ENCODE data around the gene SPINT1. TPM values are rescaled to one million over a fixed set of nuclear protein-coding genes. Genes with fewer than 3 reads are reported as not detected.

The SPINT1 gene
- total and polyA plus RNA-seq, 10 donors, result 4.8 to 25.8 (median 8.6) TPM

DNA sequence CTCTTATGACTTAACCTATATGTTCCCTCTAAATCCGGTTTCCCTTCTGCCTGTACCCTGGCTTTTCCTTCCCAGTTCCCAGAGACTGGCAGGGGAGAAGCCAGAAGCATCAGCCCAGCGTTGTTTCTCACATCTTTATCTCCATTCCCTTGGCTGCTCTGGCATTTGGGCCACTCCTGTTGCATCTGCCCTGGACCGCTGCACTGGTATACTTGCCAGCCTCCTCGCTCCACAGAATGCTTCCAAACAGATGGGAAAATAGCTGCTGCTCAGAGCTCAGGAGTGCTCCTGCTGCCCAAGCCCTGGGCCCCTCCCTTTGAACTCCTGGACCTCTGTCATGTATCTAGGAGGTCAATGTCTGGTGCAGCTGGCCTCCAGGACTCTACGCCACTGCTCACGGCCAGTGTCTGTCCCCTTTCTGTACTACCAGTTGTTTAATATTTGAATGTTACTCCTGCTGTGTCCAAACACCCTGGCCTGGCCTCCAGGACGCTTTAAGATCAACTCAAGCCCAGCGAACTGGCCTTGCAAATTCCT lies 6.8 kb downstream of the SPINT1 start:
- H3K4me1 ChIP-seq, result peaks cover 0 to 24% (median 23%) of the 10 kb centered on the region in 6 donors
- intact Hi-C loops (cut with DNase I; ENCODE audit: low total_unique reads), result no loop called here
- no peaks in the 10 kb centered on the region for H3K9me3 ChIP-seq
- 87 to 94% (median 90%) methylated on average over 8 of the region's 8 CpGs for whole genome bisulfite sequencing, 5 donors
- no peak for TF ChIP-seq POLR2AphosphoS5 (IDR thresholded peaks at IDR 0.05)
- no peak for TF ChIP-seq POLR2A (IDR thresholded peaks at IDR 0.05)
- TF ChIP-seq CTCF (IDR thresholded peaks at IDR 0.05 in 8 of 11, conservative IDR thresholded peaks at IDR 0.05 in 3 of 11), result no peak
- DNase-seq, result peak; percentile 39
- H3K27me3 ChIP-seq (replicated peaks in 1 of 7), result peaks cover 0 to 4% (median 0%) of the 10 kb centered on the region in 7 donors
- H3K27ac ChIP-seq, result no peak overlapping the region
- H3K4me3 ChIP-seq, result no peak overlapping the region
- peaks cover 0 to 31% (median 5%) of the 10 kb centered on the region in 6 donors for H3K36me3 ChIP-seq

- Histone ChIP-seq H3K36me3 (peaks cover 0 to 46% (median 5%) of the 10 kb centered on the region in 6 donors), H3K4me1 (peaks cover 0 to 12% (median 8%) of the 10 kb centered on the region in 6 donors), H3K9me3 (no peaks in the 10 kb centered on the region), H3K4me3 (no peak overlapping the region), H3K27ac (no peak overlapping the region), H3K27me3 (replicated peaks in 1 of 7) (no peaks in the 10 kb centered on the region)
- WGBS, 5 donors, result 85 to 97% (median 90%) methylated on average over 5 of the region's 5 CpGs
- no peak for TF ChIP-seq POLR2A (IDR thresholded peaks at IDR 0.05)
- TF ChIP-seq CTCF (IDR thresholded peaks at IDR 0.05 in 8 of 11, conservative IDR thresholded peaks at IDR 0.05 in 3 of 11), result no peak
- no peak for TF ChIP-seq POLR2AphosphoS5 (IDR thresholded peaks at IDR 0.05)
- intact Hi-C loops (cut with DNase I; ENCODE audit: low total_unique reads), result no loop called here
- no peak for DNase-seq
Observed at GRCh38 chr15:40852529-40852928, 8.7 kb downstream of the SPINT1 start.

- no peak overlapping the region for H3K27ac ChIP-seq
- H3K4me3 ChIP-seq, result no peak overlapping the region
- DNase-seq, result peak; percentile 67
- H3K4me1 ChIP-seq, result peaks cover 0 to 14% (median 9%) of the 10 kb centered on the region in 6 donors
- H3K9me3 ChIP-seq, result no peaks in the 10 kb centered on the region
- intact Hi-C loops (cut with DNase I; ENCODE audit: low total_unique reads), result no loop called here
- H3K27me3 ChIP-seq (replicated peaks in 1 of 7), result no peaks in the 10 kb centered on the region
- peaks cover 0 to 46% (median 5%) of the 10 kb centered on the region in 6 donors for H3K36me3 ChIP-seq
- WGBS, 5 donors, result 88 to 94% (median 92%) methylated on average over 16 of the region's 16 CpGs
- TF ChIP-seq POLR2A (IDR thresholded peaks at IDR 0.05), result no peak
- TF ChIP-seq CTCF (IDR thresholded peaks at IDR 0.05 in 8 of 11, conservative IDR thresholded peaks at IDR 0.05 in 3 of 11), result no peak
- no peak for TF ChIP-seq POLR2AphosphoS5 (IDR thresholded peaks at IDR 0.05)
Observed at GRCh38 chr15:40853241-40853890, 9.5 kb downstream of the SPINT1 start.

- Histone ChIP-seq H3K4me3 (no peak overlapping the region), H3K9me3 (no peaks in the 10 kb centered on the region), H3K36me3 (peaks cover 0 to 46% (median 5%) of the 10 kb centered on the region in 6 donors), H3K27me3 (replicated peaks in 1 of 7) (no peaks in the 10 kb centered on the region), H3K27ac (no peak overlapping the region), H3K4me1 (peaks cover 0 to 18% (median 11%) of the 10 kb centered on the region in 6 donors)
- intact Hi-C loops (cut with DNase I; ENCODE audit: low total_unique reads), result no loop called here
- DNase-seq, result peak; percentile 49
- WGBS, 5 donors, result 53 to 85% (median 69%) methylated on average over 8 to 10 of the region's 10 CpGs
- TF ChIP-seq POLR2A (IDR thresholded peaks at IDR 0.05), result no peak
- TF ChIP-seq CTCF (IDR thresholded peaks at IDR 0.05 in 8 of 11, conservative IDR thresholded peaks at IDR 0.05 in 3 of 11), result no peak
- TF ChIP-seq POLR2AphosphoS5 (IDR thresholded peaks at IDR 0.05), result no peak
Observed at GRCh38 chr15:40854161-40854560, 10.3 kb downstream of the SPINT1 start.
